Esophagus squamous epithelium (tissue), 5 donors: ENCODE measurements around the gene MDFIC2. TPM values are rescaled to one million over a fixed set of nuclear protein-coding genes. Genes with fewer than 3 reads are reported as not detected.

Experiments used
- DNase-seq: peaks from one replicate; lab custom pipeline; 2025; lab: John Stamatoyannopoulos, UW
- H3K27ac ChIP-seq, 4 donors: fragments of 200-600 bp; sonication (generic); one replicate each; pipeline ENCODE4 v1.5.1; 2016 to 2019; ENCODE audit warnings: mild to moderate bottlenecking in 1 of 4
- H3K27me3 ChIP-seq, 4 donors: fragments of 200-600 bp; sonication (generic); 1 replicate in 3 of 4; 2 replicates in 1 of 4; pipeline versions ENCODE4 v1.5.1 to v1.6.0; 2017 to 2021; ENCODE audit warnings: antibody characterized with exemption in 1 of 4
- H3K36me3 ChIP-seq, 3 donors: fragments of 200-600 bp; sonication (generic); one replicate each; pipeline ENCODE4 v1.5.1; 2016 to 2019
- H3K4me1 ChIP-seq, 3 donors: fragments of 200-600 bp; sonication (generic); one replicate each; pipeline ENCODE4 v1.5.1; 2017 to 2019
- H3K4me3 ChIP-seq, 4 donors: fragments of 200-600 bp; sonication (generic); 1 replicate in 3 of 4; 2 replicates in 1 of 4; pipeline ENCODE4 v1.5.1; 2016 to 2019; ENCODE audit warnings: mild to moderate bottlenecking in 2 of 4, moderate library complexity in 1 of 4
- H3K9me3 ChIP-seq, 3 donors: fragments of 200-600 bp; sonication (generic); one replicate each; pipeline ENCODE4 v1.5.1; 2016 to 2019
- POLR2A ChIP-seq, 4 donors: fragments of 450-650 bp; IDR thresholded peaks; one replicate each; pipeline ENCODE4 v1.6.1; 2017; ENCODE audit warnings: antibody characterized with exemption in 4 of 4, mild to moderate bottlenecking in 4 of 4, moderate library complexity in 3 of 4
- WGBS, 2 donors: methylation state at CpG; one replicate each; pipeline ENCODE4 v1.1.5; 2018; 5-methylcytosine and 5-hydroxymethylcytosine counted together
- intact Hi-C: fragments of 100-400 bp; cut with DNase I; formaldehyde crosslinking; loops from one replicate; pipeline ENCODE4 v1.15.0; 2022
- total RNA-seq, 4 donors: library from RNA; depleted of rRNA; stranded (reverse); fragments of >200 nt; gene quantifications; one replicate each; pipeline ENCODE4 v1.1.0, GENCODE V29; 2016
- TF ChIP-seq, protein P1 (sequence below), 6 experiments: fragments of 450-650 bp in 4 of 6; fragments of 200-600 bp in 2 of 6; sonication (generic) in 2 of 6; IDR thresholded peaks; one replicate each; pipeline ENCODE4 v1.5.1; 2016 to 2019; ENCODE audit warnings: antibody characterized with exemption in 6 of 6, mild to moderate bottlenecking in 4 of 6, moderate library complexity in 4 of 6
- donor health status: DM: yes; HTN: yes; CAD: no.

The MDFIC2 gene
- not detected for total RNA-seq

DNA sequence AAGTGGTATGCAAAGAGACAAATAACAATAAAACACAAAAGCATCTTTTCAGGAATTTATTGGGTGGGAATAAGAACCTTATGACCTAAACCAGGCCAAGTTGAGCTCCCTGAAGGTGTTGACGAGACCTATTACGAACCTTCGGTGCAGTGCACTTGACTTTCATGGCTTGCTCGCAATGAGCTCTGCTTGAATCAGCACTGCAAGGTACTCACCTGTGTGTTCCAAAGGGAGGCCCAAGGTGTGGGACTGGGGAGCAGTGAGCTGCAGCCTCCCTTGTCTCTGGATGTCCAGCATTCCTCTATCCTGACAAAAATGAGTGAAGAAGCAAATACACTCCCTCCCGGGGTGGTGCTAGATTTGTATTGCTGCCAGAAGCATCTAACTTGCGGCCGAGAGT lies at the start of gene MDFIC2:
MDFIC2 (minus strand) TSS at position 303 of the 400 bp plus-strand sequence. CDS start 665 bp downstream, outside the sequence.
- DNase-seq, result no peak
- no peak within 1 kb of the TSS for H3K4me3 ChIP-seq
- H3K4me1 ChIP-seq, result no peaks in the 10 kb centered on the region
- H3K27me3 ChIP-seq, result no peaks in the 10 kb centered on the region
- no peaks in the 10 kb centered on the region for H3K36me3 ChIP-seq
- H3K27ac ChIP-seq, result no peak within 1 kb of the TSS
- no peak for TF ChIP-seq POLR2A (IDR thresholded peaks at IDR 0.05)
- TF ChIP-seq, protein P1, sequence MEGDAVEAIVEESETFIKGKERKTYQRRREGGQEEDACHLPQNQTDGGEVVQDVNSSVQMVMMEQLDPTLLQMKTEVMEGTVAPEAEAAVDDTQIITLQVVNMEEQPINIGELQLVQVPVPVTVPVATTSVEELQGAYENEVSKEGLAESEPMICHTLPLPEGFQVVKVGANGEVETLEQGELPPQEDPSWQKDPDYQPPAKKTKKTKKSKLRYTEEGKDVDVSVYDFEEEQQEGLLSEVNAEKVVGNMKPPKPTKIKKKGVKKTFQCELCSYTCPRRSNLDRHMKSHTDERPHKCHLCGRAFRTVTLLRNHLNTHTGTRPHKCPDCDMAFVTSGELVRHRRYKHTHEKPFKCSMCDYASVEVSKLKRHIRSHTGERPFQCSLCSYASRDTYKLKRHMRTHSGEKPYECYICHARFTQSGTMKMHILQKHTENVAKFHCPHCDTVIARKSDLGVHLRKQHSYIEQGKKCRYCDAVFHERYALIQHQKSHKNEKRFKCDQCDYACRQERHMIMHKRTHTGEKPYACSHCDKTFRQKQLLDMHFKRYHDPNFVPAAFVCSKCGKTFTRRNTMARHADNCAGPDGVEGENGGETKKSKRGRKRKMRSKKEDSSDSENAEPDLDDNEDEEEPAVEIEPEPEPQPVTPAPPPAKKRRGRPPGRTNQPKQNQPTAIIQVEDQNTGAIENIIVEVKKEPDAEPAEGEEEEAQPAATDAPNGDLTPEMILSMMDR (IDR thresholded peaks at IDR 0.05), result no peak
- no peaks in the 10 kb centered on the region for H3K9me3 ChIP-seq
- intact Hi-C loops, result no loop called here
- WGBS, 2 donors, result 70 to 78% methylated on average over 7 of the region's 7 CpGs

DNA sequence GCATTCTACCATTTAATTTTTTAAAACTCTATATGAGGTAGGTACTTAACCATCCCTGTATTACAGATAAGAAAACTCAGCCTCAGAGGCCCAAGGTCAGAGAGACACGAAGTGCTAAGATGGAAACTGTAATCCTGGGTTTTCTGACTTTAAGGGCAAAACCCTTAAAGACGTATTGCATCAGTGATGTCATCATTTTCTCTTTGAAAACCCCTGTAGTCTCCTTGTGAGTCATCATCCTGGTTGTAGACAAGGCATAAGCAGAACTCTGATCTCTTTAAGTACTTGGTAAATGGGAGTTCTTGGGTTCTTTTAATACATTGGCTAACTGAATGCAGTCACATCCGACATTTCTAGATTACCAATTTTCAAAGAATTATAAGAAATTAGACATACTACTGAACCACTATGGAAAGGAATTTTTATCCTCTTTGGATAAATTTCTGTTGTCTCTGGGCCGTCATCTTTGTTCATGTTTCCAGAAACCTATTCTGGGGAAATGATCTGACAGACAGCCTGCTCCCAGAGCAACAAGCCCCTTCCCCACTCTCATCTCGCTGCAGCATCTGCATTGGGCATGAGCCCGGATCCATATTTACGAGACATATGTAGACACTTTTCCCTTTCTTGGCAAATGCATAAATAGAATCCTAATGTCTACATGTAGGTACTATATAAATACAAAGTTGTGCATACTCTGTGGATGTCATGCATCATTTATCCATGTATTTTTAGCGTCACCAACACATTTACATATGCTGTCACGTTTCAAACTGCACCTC lies 48.7 kb upstream of the MDFIC2 start:
- H3K36me3 ChIP-seq, result no peaks in the 10 kb centered on the region
- no peak overlapping the region for H3K4me3 ChIP-seq
- TF ChIP-seq, protein P1 (IDR thresholded peaks at IDR 0.05), result no peak
- no peak for TF ChIP-seq POLR2A (IDR thresholded peaks at IDR 0.05)
- DNase-seq, result no peak
- no peak overlapping the region for H3K27ac ChIP-seq
- intact Hi-C loops, result no loop called here
- peaks cover 0 to 5% (median 0%) of the 10 kb centered on the region in 3 donors for H3K9me3 ChIP-seq
- no peaks in the 10 kb centered on the region for H3K27me3 ChIP-seq
- no peaks in the 10 kb centered on the region for H3K4me1 ChIP-seq
- WGBS, 2 donors, result 68 to 69% methylated on average over 9 of the region's 9 CpGs

DNA sequence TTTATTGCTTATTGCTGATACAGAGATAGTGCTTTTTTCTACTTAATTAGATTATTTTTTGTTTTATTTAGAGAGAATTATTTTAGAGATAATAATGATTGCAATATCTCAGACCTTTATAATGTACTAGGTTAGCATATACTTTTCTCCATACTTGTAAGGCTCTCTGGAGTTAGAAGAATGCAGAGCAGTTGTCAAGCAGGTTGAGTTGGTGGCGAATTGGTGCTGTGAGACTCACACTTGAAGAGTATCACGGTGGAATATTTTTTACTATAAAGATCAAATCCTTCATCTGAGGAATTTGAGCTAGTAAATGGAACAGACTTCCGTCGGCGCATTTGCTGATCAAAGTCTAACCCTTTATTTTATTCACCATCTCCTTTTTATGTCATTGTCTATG lies 47.3 kb upstream of the MDFIC2 start:
- no peak for DNase-seq
- intact Hi-C loops, result no loop called here
- no peaks in the 10 kb centered on the region for H3K36me3 ChIP-seq
- no peak overlapping the region for H3K27ac ChIP-seq
- TF ChIP-seq POLR2A (IDR thresholded peaks at IDR 0.05), result no peak
- TF ChIP-seq, protein P1 (IDR thresholded peaks at IDR 0.05), result no peak
- peaks cover 0 to 5% (median 0%) of the 10 kb centered on the region in 3 donors for H3K9me3 ChIP-seq
- H3K4me1 ChIP-seq, result no peaks in the 10 kb centered on the region
- H3K4me3 ChIP-seq, result no peak overlapping the region
- 87 to 91% methylated on average over 5 of the region's 5 CpGs for WGBS, 2 donors
- no peaks in the 10 kb centered on the region for H3K27me3 ChIP-seq

DNA sequence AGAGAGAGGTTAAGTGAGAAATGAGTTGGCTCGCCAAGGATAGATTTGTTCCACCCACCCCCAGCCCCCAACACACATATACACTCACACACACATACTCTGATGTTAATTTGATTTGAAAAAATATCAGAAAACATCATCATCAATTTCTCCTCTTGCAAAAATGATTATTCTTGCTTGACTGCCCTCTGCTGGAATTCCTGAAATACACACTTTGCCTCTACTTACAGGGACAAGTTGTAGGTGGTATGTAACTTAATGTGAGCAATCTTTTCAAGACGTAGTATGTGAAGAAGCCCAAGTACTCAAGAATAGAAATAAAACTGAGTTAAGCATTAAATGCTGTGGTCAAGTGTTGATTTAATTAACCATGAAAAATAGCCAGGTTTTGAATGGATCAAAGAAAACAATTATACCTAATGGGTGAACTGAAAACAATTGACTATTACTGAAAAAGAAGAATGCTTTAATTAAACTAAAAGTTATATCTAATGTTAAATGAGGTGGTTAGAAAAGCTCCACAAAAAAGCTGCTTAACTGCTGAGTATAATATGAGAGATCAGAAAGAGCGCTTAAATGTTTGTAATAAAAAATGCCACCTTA lies 46.6 kb upstream of the MDFIC2 start:
- no peaks in the 10 kb centered on the region for H3K4me1 ChIP-seq
- no peak for DNase-seq
- peaks cover 0 to 1% (median 0%) of the 10 kb centered on the region in 3 donors for H3K9me3 ChIP-seq
- 46 to 47% methylated on average over 3 of the region's 3 CpGs for whole genome bisulfite sequencing, 2 donors
- no peak overlapping the region for H3K4me3 ChIP-seq
- no peak overlapping the region for H3K27ac ChIP-seq
- H3K36me3 ChIP-seq, result no peaks in the 10 kb centered on the region
- no peaks in the 10 kb centered on the region for H3K27me3 ChIP-seq
- intact Hi-C loops, result no loop called here
- TF ChIP-seq POLR2A (IDR thresholded peaks at IDR 0.05), result no peak
- TF ChIP-seq, protein P1 (IDR thresholded peaks at IDR 0.05), result peak in 5 of 6 experiments; percentile 42 to 55 (median 52)

DNA sequence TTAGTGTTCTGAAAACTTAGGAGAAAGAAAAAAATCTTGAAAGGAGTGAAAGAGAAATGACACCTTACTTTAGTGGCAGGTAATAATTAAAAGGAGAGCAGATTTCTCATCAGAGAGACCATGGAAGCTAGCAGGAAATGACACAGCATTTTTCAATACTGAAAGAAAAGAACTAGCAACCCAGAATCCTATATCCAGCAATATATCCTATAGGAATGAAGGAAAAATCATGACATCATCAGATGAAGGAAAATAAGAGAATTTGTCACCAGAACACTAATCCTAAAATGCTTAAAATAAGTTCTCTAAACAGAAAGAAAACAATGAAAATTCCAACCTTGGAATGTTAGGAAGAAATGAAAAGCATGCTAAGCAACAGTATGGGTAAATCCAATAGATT lies 39.8 kb upstream of the MDFIC2 start:
- Histone ChIP-seq H3K4me1 (no peaks in the 10 kb centered on the region), H3K4me3 (no peak overlapping the region), H3K27ac (no peak overlapping the region), H3K36me3 (no peaks in the 10 kb centered on the region), H3K27me3 (no peaks in the 10 kb centered on the region), H3K9me3 (no peaks in the 10 kb centered on the region)
- TF ChIP-seq, protein P1 (IDR thresholded peaks at IDR 0.05), result no peak
- TF ChIP-seq POLR2A (IDR thresholded peaks at IDR 0.05), result no peak
- no peak for DNase-seq
- intact Hi-C loops, result no loop called here
